ENCODE measurements around the gene VSTM2B.
"Not testable (repeated sequence)": the region's sequence is repeated elsewhere in the genome, so short reads cannot be mapped to it uniquely, and the experiment has no call there.

The VSTM2B gene

GRCh38 chr19:29530540-29531457, 5.0 kb downstream of the VSTM2B start:
- DNase-seq (no peak), ATAC-seq (no peak)

GRCh38 chr19:29531458-29532025, 5.7 kb downstream of the VSTM2B start:
- ATAC-seq (no peak), DNase-seq (no peak)

- DNase-seq (no peak), ATAC-seq (no peak)
Measured at GRCh38 chr19:29532097-29532496, 6.3 kb downstream of the VSTM2B start.

GRCh38 chr19:29532956-29533355, 7.2 kb downstream of the VSTM2B start:
- no peak for ATAC-seq
- no peak for DNase-seq

GRCh38 chr19:29533578-29534544, 8.1 kb downstream of the VSTM2B start:
- ATAC-seq (no peak), DNase-seq (no peak)

- no peak for DNase-seq
- no peak for ATAC-seq
Measured at GRCh38 chr19:29535214-29535831, 9.5 kb downstream of the VSTM2B start.

GRCh38 chr19:29535984-29536508, 10.3 kb downstream of the VSTM2B start:
- ATAC-seq (no peak), DNase-seq (no peak)

- ATAC-seq (no peak), DNase-seq (no peak)
Measured at GRCh38 chr19:29537181-29537580, 11.4 kb downstream of the VSTM2B start.

- DNase-seq = no peak
- no peak for ATAC-seq
Measured at GRCh38 chr19:29537601-29538000, 11.8 kb downstream of the VSTM2B start.

GRCh38 chr19:29538146-29538545, 12.4 kb downstream of the VSTM2B start:
- no peak for DNase-seq
- ATAC-seq = no peak

- DNase-seq = no peak
- no peak for ATAC-seq
Measured at GRCh38 chr19:29538651-29539050, 12.9 kb downstream of the VSTM2B start.

- DNase-seq (no peak), ATAC-seq (no peak)
Measured at GRCh38 chr19:29539131-29539530, 13.3 kb downstream of the VSTM2B start.

GRCh38 chr19:29539670-29540069, 13.9 kb downstream of the VSTM2B start:
- ATAC-seq (no peak), DNase-seq (no peak)

- DNase-seq = no peak
- no peak for ATAC-seq
Measured at GRCh38 chr19:29540114-29540513, 14.3 kb downstream of the VSTM2B start.

GRCh38 chr19:29541473-29542253, 15.9 kb downstream of the VSTM2B start:
- DNase-seq (no peak), ATAC-seq (no peak)

- ATAC-seq (no peak), DNase-seq (no peak)
Measured at GRCh38 chr19:29542327-29542726, 16.5 kb downstream of the VSTM2B start.

GRCh38 chr19:29542776-29543175, 17.0 kb downstream of the VSTM2B start:
- ATAC-seq (no peak), DNase-seq (no peak)

GRCh38 chr19:29543381-29543780, 17.6 kb downstream of the VSTM2B start:
- no peak for DNase-seq
- no peak for ATAC-seq

- DNase-seq (no peak), ATAC-seq (no peak)
Measured at GRCh38 chr19:29544656-29545360, 19.0 kb downstream of the VSTM2B start.

- ATAC-seq, DNase-seq: not testable (repeated sequence)
Measured at GRCh38 chr19:29545447-29545846, 19.7 kb downstream of the VSTM2B start.
